K562 (cell line): Measurements from ENCODE around the gene SYMPK. TPM values are rescaled to one million over a fixed set of nuclear protein-coding genes. Genes with fewer than 3 reads are reported as not detected.

Experiments
- ATAC-seq: fragments of 200-7000 bp; cut with Tn5 transposase; 3 replicates; pipeline ENCODE4 v1.9.1; 2020; ENCODE audit warnings: moderate library complexity
- BruUV-seq: library from RNA; stranded (reverse); fragments of 400-500 nt; replicated peaks from 2 replicates; lab custom pipeline; 2021; lab: Mats Ljungman, UMichigan
- CTCF ChIA-PET: fragments of 300-600 bp; formaldehyde crosslinking; extraction: SDS; loops from one replicate; lab custom pipeline; 2021; ENCODE audit warnings: low intra/inter-chr PET ratio; lab: Yijun Ruan, JAX
- POLR2A ChIA-PET: fragments of 300-600, 350-650 bp; sonication (Branson Sonifier 250); formaldehyde crosslinking; extraction: SDS; loops from one replicate; lab custom pipeline; 2021; ENCODE audit warnings: antibody characterized with exemption, inconsistent platforms; lab: Yijun Ruan, JAX
- DNase-seq, 4 experiments: peaks; one replicate each; pipeline versions ENCODE4 v3.0.0 to v3.0.0-alpha.2; 2011 to 2018; ENCODE audit warnings: low spot score in 3 of 4, mixed read lengths in 3 of 4; ENCODE audit errors: extremely low read depth in 1 of 4
- FAIRE-seq: peaks from 2 replicates; lab custom pipeline; 2011; peaks lifted over from hg19 to GRCh38; lab: Jason Lieb, UNC
- H2AFZ ChIP-seq: 2 replicates; pipeline ENCODE4 v1.6.0; 2011; ENCODE audit warnings: low read depth, low read length, control low read depth, inconsistent platforms
- H3K27ac ChIP-seq: fragments of 200-600 bp; 3 replicates; pipeline ENCODE4 v1.8.0; 2011; ENCODE audit warnings: low read depth, mild to moderate bottlenecking, control low read depth, inconsistent platforms, low read length, moderate library complexity, mixed read lengths; ENCODE audit errors: extremely low read depth
- H3K27me3 ChIP-seq, 2 experiments: fragments of 300-600 bp in 1 of 2; 2 replicates in 1 of 2; 3 replicates in 1 of 2; pipeline versions ENCODE4 v1.6.0 to v1.8.0; 2011; ENCODE audit warnings: inconsistent platforms in 2 of 2, low read length in 2 of 2, mild to moderate bottlenecking in 1 of 2, mixed read lengths in 1 of 2, moderate library complexity in 1 of 2; ENCODE audit not compliant: control insufficient read depth in 2 of 2, insufficient read depth in 2 of 2
- H3K36me3 ChIP-seq: fragments of 300-600 bp; 3 replicates; pipeline ENCODE4 v1.8.0; 2011; ENCODE audit warnings: mild to moderate bottlenecking, low read length, inconsistent platforms; ENCODE audit not compliant: control insufficient read depth, insufficient read depth
- H3K4me1 ChIP-seq, 2 experiments: fragments of 200-600 bp in 1 of 2; replicated peaks in 1 of 2; 2 replicates in 1 of 2; 3 replicates in 1 of 2; pipeline versions ENCODE4 v1.5.1 to v1.8.0; 2011; ENCODE audit warnings: inconsistent platforms in 2 of 2, low read length in 2 of 2, mild to moderate bottlenecking in 1 of 2, mixed read lengths in 1 of 2, moderate library complexity in 1 of 2; ENCODE audit not compliant: control insufficient read depth in 2 of 2, insufficient read depth in 2 of 2
- H3K4me2 ChIP-seq: 2 replicates; pipeline ENCODE4 v1.6.1; 2011; ENCODE audit warnings: low read length, control low read depth, inconsistent platforms, mixed read lengths; ENCODE audit not compliant: insufficient read depth
- H3K4me3 ChIP-seq: fragments of 200-600 bp; sonication (generic), shearing (Covaris generic); 2 replicates; pipeline ENCODE4 v1.5.1; 2016; ENCODE audit warnings: control low read depth, inconsistent platforms
- H3K79me2 ChIP-seq: fragments of 200-600 bp; 3 replicates; pipeline ENCODE4 v1.8.0; 2011; ENCODE audit warnings: low read length, inconsistent platforms; ENCODE audit not compliant: control insufficient read depth, insufficient read depth
- H3K9ac ChIP-seq, 2 experiments: 2 replicates each; pipeline versions ENCODE4 v1.6.0 to v1.6.1; 2011; ENCODE audit warnings: low read depth in 2 of 2, low read length in 2 of 2, control low read depth in 1 of 2, inconsistent platforms in 1 of 2, mild to moderate bottlenecking in 1 of 2, mixed read lengths in 1 of 2; ENCODE audit not compliant: insufficient read depth in 1 of 2
- H3K9me1 ChIP-seq: one replicate; pipeline ENCODE4 v1.6.0; 2011; ENCODE audit warnings: inconsistent platforms, mild to moderate bottlenecking, low read length, moderate library complexity; ENCODE audit not compliant: control insufficient read depth, insufficient read depth
- H3K9me3 ChIP-seq: replicated peaks from 2 replicates; pipeline ENCODE4 v1.5.1; 2011; ENCODE audit warnings: low read depth, low read length, inconsistent platforms; ENCODE audit not compliant: control insufficient read depth, insufficient read depth
- H4K20me1 ChIP-seq: replicated peaks from 2 replicates; pipeline ENCODE4 v1.6.1; 2011; ENCODE audit warnings: low read length, inconsistent platforms, mixed read lengths; ENCODE audit not compliant: control insufficient read depth, insufficient read depth
- FIP1L1 ChIP-seq: fragments of 200-400 bp; formaldehyde crosslinking; IDR thresholded peaks from 2 replicates; pipeline ENCODE4 v1.6.1; 2018; ENCODE audit warnings: mild to moderate bottlenecking, low read depth, low read length; ENCODE audit not compliant: poor library complexity, severe bottlenecking
- FOXJ3 ChIP-seq: sonication (generic); formaldehyde crosslinking; IDR thresholded peaks from 2 replicates; pipeline ENCODE4 v1.4.0; 2020; ENCODE audit warnings: mild to moderate bottlenecking, missing genetic modification reagents
- HLTF ChIP-seq: fragments of 450-650 bp; IDR thresholded peaks from 2 replicates; pipeline ENCODE4 v1.6.1; 2016
- HMGN3 ChIP-seq: IDR thresholded peaks from 2 replicates; pipeline ENCODE4 v1.6.1; 2011; ENCODE audit warnings: borderline replicate concordance, low read depth, mild to moderate bottlenecking, mixed read lengths, low read length; ENCODE audit not compliant: insufficient read length; ENCODE audit errors: extremely low read depth
- HNRNPL ChIP-seq: fragments of 200-400 bp; formaldehyde crosslinking; IDR thresholded peaks from 2 replicates; pipeline ENCODE4 v1.6.1; 2017; ENCODE audit warnings: low read depth, mild to moderate bottlenecking, low read length
- NFIC ChIP-seq: fragments of 450-650 bp; IDR thresholded peaks from 2 replicates; pipeline ENCODE4 v1.6.1; 2017; ENCODE audit warnings: mild to moderate bottlenecking, inconsistent platforms
- POLR2G ChIP-seq: fragments of 200-400 bp; formaldehyde crosslinking; IDR thresholded peaks from 2 replicates; pipeline ENCODE4 v1.6.1; 2017; ENCODE audit warnings: low read depth, mild to moderate bottlenecking, antibody characterized with exemption, low read length, moderate library complexity
- RBFOX2 ChIP-seq: fragments of 200-400 bp; formaldehyde crosslinking; IDR thresholded peaks from 2 replicates; pipeline ENCODE4 v1.6.1; 2017; ENCODE audit warnings: low read depth, mild to moderate bottlenecking, low read length, moderate library complexity
- RBM22 ChIP-seq: fragments of 200-400 bp; formaldehyde crosslinking; IDR thresholded peaks from 2 replicates; pipeline ENCODE4 v1.6.1; 2018; ENCODE audit warnings: low read length, low read depth; ENCODE audit not compliant: poor library complexity, severe bottlenecking
- ZBTB33 ChIP-seq: sonication (generic); formaldehyde crosslinking; IDR thresholded peaks from 2 replicates; pipeline ENCODE4 v1.8.1; 2023; ENCODE audit warnings: mild to moderate bottlenecking, missing genetic modification reagents
- WGBS: fragments of 100-300 bp; shearing (Covaris generic); methylation state at CpG from one replicate; pipeline ENCODE4 v1.1.6; 2016; ENCODE audit warnings: low coverage, mixed read lengths; ENCODE audit not compliant: insufficient coverage; ENCODE audit errors: missing lambda C conversion rate; 5-methylcytosine and 5-hydroxymethylcytosine counted together
- in situ Hi-C: fragments of 300-500 bp; cut with MboI; formaldehyde crosslinking; loops from 4 replicates; pipeline ENCODE4 v1.15.0; 2018; ENCODE audit warnings: inconsistent platforms, mixed read lengths
- intact Hi-C: fragments of 100-400 bp; cut with micrococcal nuclease; formaldehyde crosslinking; loops from 2 replicates; pipeline ENCODE4 v1.14.2; 2022
- polyA plus RNA-seq, 8 experiments: library from polyadenylated mRNA; depleted of rRNA in 4 of 8; stranded (reverse) in 5 of 8; unstranded in 3 of 8; fragments of >200 nt; fragmentation: Nextera tagmentation in 2 of 8; fragmentation: Illumina TruSeq in 1 of 8; extraction: Ambion mirVana in 2 of 8; extraction: Trizol in 1 of 8; gene quantifications; 2 replicates each; pipeline versions ENCODE4 v1.2.1 to v1.2.3, GENCODE V29; 2011 to 2014; ENCODE audit warnings: inconsistent platforms in 1 of 8, missing spikeins in 1 of 8
- total RNA-seq, 7 experiments: library from RNA; depleted of rRNA in 6 of 7; stranded (reverse); fragments of >200 nt in 6 of 7; fragmentation: Illumina TruSeq in 2 of 7; extraction: Trizol in 2 of 7; gene quantifications; 2 replicates each; pipeline versions ENCODE4 v1.2.1 to v1.2.3, GENCODE V29; 2011 to 2021; ENCODE audit warnings: low replicate concordance in 1 of 7
- TF ChIP-seq, protein P1 (sequence below): fragments of 450-650 bp; IDR thresholded peaks from 2 replicates; pipeline ENCODE4 v1.6.1; 2016; ENCODE audit warnings: mild to moderate bottlenecking

The SYMPK gene
- total and polyA plus RNA-seq, 9 of the 15 experiments (the other 6 are each of a cell fraction or from before 2014, with no cell fraction given): 0.73 to 95.5 (median 58.4) TPM

DNA sequence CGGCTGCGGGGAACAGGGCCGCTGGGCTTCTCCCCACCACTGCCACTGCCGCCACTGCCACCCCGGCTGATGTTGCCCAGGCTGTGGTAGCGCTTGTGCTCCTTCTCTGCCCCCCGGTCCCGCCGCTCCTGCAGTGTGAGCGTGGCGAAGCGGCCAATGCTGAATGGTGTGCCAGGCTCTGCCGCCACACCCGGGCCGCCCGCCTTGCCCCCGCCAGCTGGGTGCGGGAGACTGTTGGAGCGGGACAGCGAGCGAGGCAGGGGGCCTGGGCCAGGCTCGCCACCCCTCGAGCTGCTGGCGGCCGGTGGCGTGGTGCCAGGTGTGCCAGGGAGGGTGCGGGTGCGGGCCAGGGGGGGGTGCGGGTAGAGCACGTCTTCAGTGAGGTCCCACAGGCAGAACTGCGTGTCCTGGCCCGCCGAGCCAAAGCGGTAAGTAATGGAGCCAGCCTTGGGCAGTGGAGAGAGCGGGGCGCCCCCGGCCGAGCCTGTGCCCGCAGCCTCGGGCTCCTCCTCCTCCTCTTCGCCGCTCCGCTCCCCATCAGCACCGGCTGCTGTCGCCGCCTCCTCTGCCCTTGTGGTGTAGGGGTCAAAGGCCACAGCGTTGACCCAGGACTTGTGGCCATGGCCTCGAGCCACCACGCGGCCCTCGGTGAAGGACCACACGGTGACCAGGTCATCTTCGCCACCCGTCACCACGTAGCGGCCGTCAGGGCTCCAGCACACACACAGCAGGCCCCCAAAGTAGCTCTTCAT lies 77.0 kb downstream of the SYMPK start:
- POLR2A ChIA-PET: interaction anchor here (1.3 to 7.7 kb wide), 3 partner anchors 12 to 34 kb away, joined by 3 to 70 read pairs (median 4); partner anchors contain the start of gene SIX5

More for the DNA sequence above, 77.0 kb downstream of the SYMPK start:
- in situ Hi-C loops: no loop called here
- DNase-seq (no peak), ATAC-seq (no peak), FAIRE-seq (no peak)
- H3K9ac ChIP-seq: no peak overlapping the region; a peak in 1 of 4 replicates
- H3K27ac ChIP-seq: no peak overlapping the region
- peaks cover 4% of the 10 kb centered on the region for H3K9me1 ChIP-seq
- H4K20me1 ChIP-seq: no peaks in the 10 kb centered on the region
- H3K27me3 ChIP-seq: no peaks in the 10 kb centered on the region
- 88% methylated on average over 8 of the region's 57 CpGs for WGBS
- H3K4me1 ChIP-seq: peaks cover 4 to 42% of the 10 kb centered on the region in 2 experiments; a peak in 3 of 5 replicates
- no peak overlapping the region for H3K4me2 ChIP-seq
- H3K4me3 ChIP-seq: no peak overlapping the region
- H2AFZ ChIP-seq: no peak overlapping the region
- peaks cover 54% of the 10 kb centered on the region; the same call in 2 of the 3 replicates for H3K36me3 ChIP-seq
- peaks cover 3% of the 10 kb centered on the region; the same call in 1 of the 3 replicates for H3K79me2 ChIP-seq
- TF ChIP-seq POLR2G (peak; percentile 46; the same call in 1 of the 2 replicates), RBM22 (peak; percentile 13), FOXJ3 (no peak), HLTF (no peak), RBFOX2 (peak; percentile 41), HMGN3 (peak; percentile 13), NFIC (0 out of 2 replicates have a peak, but pooled peaks have one; percentile 17), FIP1L1 (peak; percentile 25), HNRNPL (peak; percentile 91), ZBTB33 (CRISPR knock-in tag) (peak; percentile 73)
- TF ChIP-seq, protein P1, sequence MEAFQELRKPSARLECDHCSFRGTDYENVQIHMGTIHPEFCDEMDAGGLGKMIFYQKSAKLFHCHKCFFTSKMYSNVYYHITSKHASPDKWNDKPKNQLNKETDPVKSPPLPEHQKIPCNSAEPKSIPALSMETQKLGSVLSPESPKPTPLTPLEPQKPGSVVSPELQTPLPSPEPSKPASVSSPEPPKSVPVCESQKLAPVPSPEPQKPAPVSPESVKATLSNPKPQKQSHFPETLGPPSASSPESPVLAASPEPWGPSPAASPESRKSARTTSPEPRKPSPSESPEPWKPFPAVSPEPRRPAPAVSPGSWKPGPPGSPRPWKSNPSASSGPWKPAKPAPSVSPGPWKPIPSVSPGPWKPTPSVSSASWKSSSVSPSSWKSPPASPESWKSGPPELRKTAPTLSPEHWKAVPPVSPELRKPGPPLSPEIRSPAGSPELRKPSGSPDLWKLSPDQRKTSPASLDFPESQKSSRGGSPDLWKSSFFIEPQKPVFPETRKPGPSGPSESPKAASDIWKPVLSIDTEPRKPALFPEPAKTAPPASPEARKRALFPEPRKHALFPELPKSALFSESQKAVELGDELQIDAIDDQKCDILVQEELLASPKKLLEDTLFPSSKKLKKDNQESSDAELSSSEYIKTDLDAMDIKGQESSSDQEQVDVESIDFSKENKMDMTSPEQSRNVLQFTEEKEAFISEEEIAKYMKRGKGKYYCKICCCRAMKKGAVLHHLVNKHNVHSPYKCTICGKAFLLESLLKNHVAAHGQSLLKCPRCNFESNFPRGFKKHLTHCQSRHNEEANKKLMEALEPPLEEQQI: no peak
- intact Hi-C loops: no loop called here
- no TSS peak for BruUV-seq
- CTCF ChIA-PET: no interaction called here
- H3K9me3 ChIP-seq: no peaks in the 10 kb centered on the region
